HepG2 (cell line): ENCODE measurements around the gene KCNQ2. TPM values are rescaled to one million over a fixed set of nuclear protein-coding genes. Genes with fewer than 3 reads are reported as not detected.

Experiments
- BCL3 ChIP-seq: sonication (generic); formaldehyde crosslinking; IDR thresholded peaks from 2 replicates; pipeline ENCODE4 v1.5.1; 2020; ENCODE audit warnings: mild to moderate bottlenecking, missing genetic modification reagents, moderate library complexity
- GPN1 ChIP-seq: sonication (generic); formaldehyde crosslinking; IDR thresholded peaks from 2 replicates; pipeline ENCODE4 v1.5.1; 2020; ENCODE audit warnings: missing genetic modification reagents, borderline replicate concordance
- HDAC1 ChIP-seq: sonication (generic); formaldehyde crosslinking; IDR thresholded peaks from 2 replicates; pipeline ENCODE4 v1.5.1; 2020; ENCODE audit warnings: mild to moderate bottlenecking, missing genetic modification reagents
- HIC2 ChIP-seq: sonication (generic); formaldehyde crosslinking; IDR thresholded peaks from 2 replicates; pipeline ENCODE4 v1.9.0; 2022; ENCODE audit warnings: low read depth, missing genetic modification reagents
- HNRNPLL ChIP-seq: fragments of 200-400 bp; formaldehyde crosslinking; IDR thresholded peaks from 2 replicates; pipeline ENCODE4 v1.6.1; 2017; ENCODE audit warnings: mild to moderate bottlenecking, low read depth, low read length; ENCODE audit not compliant: poor library complexity, severe bottlenecking
- HOXD1 ChIP-seq: sonication (generic); formaldehyde crosslinking; IDR thresholded peaks from 2 replicates; pipeline ENCODE4 v1.5.0; 2020; ENCODE audit warnings: missing genetic modification reagents
- KLF16 ChIP-seq, 2 experiments: sonication (generic) in 1 of 2; formaldehyde crosslinking in 1 of 2; IDR thresholded peaks; 2 replicates each; pipeline versions ENCODE4 v1.6.1 to v1.8.0; 2016 to 2023; ENCODE audit warnings: missing genetic modification reagents in 2 of 2, missing compliant biosample characterization in 1 of 2
- MYPOP ChIP-seq: sonication (generic); formaldehyde crosslinking; IDR thresholded peaks from 2 replicates; pipeline ENCODE4 v1.8.1; 2023; ENCODE audit warnings: mild to moderate bottlenecking, moderate library complexity, missing genetic modification reagents
- PBX3 ChIP-seq: sonication (generic); formaldehyde crosslinking; IDR thresholded peaks from 2 replicates; pipeline ENCODE4 v1.8.1; 2023; ENCODE audit warnings: missing genetic modification reagents, inconsistent platforms, borderline replicate concordance
- RAD51 ChIP-seq: fragments of 450-650 bp; IDR thresholded peaks from 2 replicates; pipeline ENCODE4 v1.6.1; 2016; ENCODE audit warnings: borderline replicate concordance
- TBP ChIP-seq: sonication (generic); formaldehyde crosslinking; IDR thresholded peaks from 2 replicates; pipeline ENCODE4 v1.5.0; 2020; ENCODE audit warnings: missing genetic modification reagents
- ZBTB7A ChIP-seq: sonication (generic); formaldehyde crosslinking; IDR thresholded peaks from 2 replicates; pipeline ENCODE4 v1.8.0; 2022; ENCODE audit warnings: mild to moderate bottlenecking, missing genetic modification reagents
- ZNF207 ChIP-seq: fragments of 450-650 bp; IDR thresholded peaks from 2 replicates; pipeline ENCODE4 v1.6.1; 2016; ENCODE audit warnings: antibody characterized with exemption, borderline replicate concordance
- ZNF296 ChIP-seq: sonication (generic); formaldehyde crosslinking; conservative IDR thresholded peaks from 2 replicates; pipeline ENCODE4 v1.5.0; 2020; ENCODE audit warnings: mild to moderate bottlenecking, missing genetic modification reagents
- ZNF33B ChIP-seq: sonication (generic); formaldehyde crosslinking; IDR thresholded peaks from 2 replicates; pipeline ENCODE4 v1.5.1; 2020; ENCODE audit warnings: mild to moderate bottlenecking, missing genetic modification reagents
- ZNF343 ChIP-seq: sonication (generic); formaldehyde crosslinking; IDR thresholded peaks from 2 replicates; pipeline ENCODE4 v1.4.0; 2020; ENCODE audit warnings: mild to moderate bottlenecking, missing genetic modification reagents
- ZNF362 ChIP-seq: sonication (generic); formaldehyde crosslinking; IDR thresholded peaks from 2 replicates; pipeline ENCODE4 v1.4.0; 2020; ENCODE audit warnings: missing genetic modification reagents, mild to moderate bottlenecking, borderline replicate concordance
- ZNF512 ChIP-seq: sonication (generic); formaldehyde crosslinking; IDR thresholded peaks from 2 replicates; pipeline ENCODE4 v1.4.0; 2020; ENCODE audit warnings: mild to moderate bottlenecking, missing genetic modification reagents
- ZNF691 ChIP-seq: sonication (generic); formaldehyde crosslinking; IDR thresholded peaks from 2 replicates; pipeline ENCODE4 v1.4.0; 2020; ENCODE audit warnings: missing genetic modification reagents, low read depth, mild to moderate bottlenecking, borderline replicate concordance
- polyA plus RNA-seq, 8 experiments: library from polyadenylated mRNA; depleted of rRNA in 3 of 8; stranded (reverse) in 7 of 8; unstranded in 1 of 8; fragments of >200 nt; fragmentation: Illumina TruSeq in 4 of 8; extraction: Trizol in 4 of 8; gene quantifications; 2 replicates each; pipeline versions ENCODE4 v1.2.1 to v1.2.3, GENCODE V29; 2011 to 2016; ENCODE audit warnings: low read depth in 4 of 8, missing spikeins in 1 of 8, mixed read lengths in 1 of 8; ENCODE audit not compliant: insufficient read depth in 1 of 8
- total RNA-seq, 5 experiments: library from RNA; depleted of rRNA; stranded (reverse); fragments of >200 nt; fragmentation: Illumina TruSeq; extraction: Trizol; gene quantifications; 2 replicates each; pipeline ENCODE4 v1.2.3, GENCODE V29; 2016; ENCODE audit warnings: low read depth in 1 of 5

The KCNQ2 gene
- total and polyA plus RNA-seq, 2 of the 13 experiments (the other 11 are each of a cell fraction or from before 2014, with no cell fraction given), result not detected

- TF ChIP-seq ZNF362 (CRISPR knock-in tag) (no peak), ZNF691 (CRISPR knock-in tag) (no peak), ZNF512 (CRISPR knock-in tag) (no peak), PBX3 (CRISPR knock-in tag) (no peak), KLF16 (CRISPR knock-in tag; IDR thresholded peaks at IDR 0.05) (no peak), ZBTB7A (peak; percentile 55; the same call in 1 of the 2 replicates), HDAC1 (CRISPR knock-in tag) (0 out of 2 replicates have a peak, but pooled peaks have one; percentile 23), HIC2 (CRISPR knock-in tag) (peak; percentile 20; the same call in 1 of the 2 replicates), HOXD1 (no peak; the same call in 1 of the 2 replicates), TBP (CRISPR knock-in tag) (no peak), BCL3 (CRISPR knock-in tag) (no peak), GPN1 (CRISPR knock-in tag) (no peak), ZNF207 (no peak), ZNF33B (no peak), ZNF296 (no peak), HNRNPLL (peak; percentile 70), RAD51 (no peak), ZNF343 (CRISPR knock-in tag) (no peak), MYPOP (CRISPR knock-in tag) (no peak)
Measured at GRCh38 chr20:63495741-63496595, 23.5 kb upstream of the KCNQ2 start (continued).
